K562 (cell line): ENCODE data around the gene ZNF689. TPM values are rescaled to one million over a fixed set of nuclear protein-coding genes. Genes with fewer than 3 reads are reported as not detected.

Experiments
- ARID2 ChIP-seq: fragments of 450-650 bp; IDR thresholded peaks from 2 replicates; pipeline ENCODE4 v1.6.1; 2017; ENCODE audit warnings: antibody characterized with exemption, mild to moderate bottlenecking
- CEBPG ChIP-seq, 3 experiments: fragments of 200-800 bp in 1 of 3; sonication (Bioruptor generic) in 1 of 3; sonication (generic) in 1 of 3; formaldehyde crosslinking in 1 of 3; IDR thresholded peaks in 2 of 3; conservative IDR thresholded peaks in 1 of 3; 2 replicates each; pipeline versions ENCODE4 v1.6.1 to v1.8.0; 2016 to 2022; ENCODE audit warnings: missing compliant biosample characterization in 2 of 3, missing genetic modification characterization in 2 of 3, mild to moderate bottlenecking in 1 of 3, missing genetic modification reagents in 1 of 3
- FOS ChIP-seq: IDR thresholded peaks from 3 replicates; pipeline ENCODE4 v1.6.1; 2011; ENCODE audit not compliant: insufficient read length; ENCODE audit errors: extremely low read depth
- GABPB1 ChIP-seq: sonication (generic); formaldehyde crosslinking; IDR thresholded peaks from 2 replicates; pipeline ENCODE4 v1.8.0; 2022; ENCODE audit warnings: mild to moderate bottlenecking, missing genetic modification reagents
- NCOA1 ChIP-seq: fragments of 450-650 bp; IDR thresholded peaks from 2 replicates; pipeline ENCODE4 v1.6.1; 2016; ENCODE audit warnings: low read depth
- SP2 ChIP-seq: IDR thresholded peaks from 2 replicates; pipeline ENCODE4 v1.6.1; 2011; ENCODE audit warnings: mild to moderate bottlenecking, low read depth, low read length, moderate library complexity; ENCODE audit not compliant: poor library complexity, severe bottlenecking; ENCODE audit errors: extremely low read depth
- STAG1 ChIP-seq: sonication (generic); formaldehyde crosslinking; IDR thresholded peaks from 2 replicates; pipeline ENCODE4 v1.5.0; 2020; ENCODE audit warnings: missing genetic modification reagents, borderline replicate concordance
- TAF1 ChIP-seq: IDR thresholded peaks from 2 replicates; pipeline ENCODE4 v1.6.1; 2011; ENCODE audit warnings: mild to moderate bottlenecking, low read length, moderate library complexity; ENCODE audit not compliant: insufficient read depth, control insufficient read depth, severe bottlenecking; ENCODE audit errors: extremely low read depth
- ZBTB7A ChIP-seq: IDR thresholded peaks from 2 replicates; pipeline ENCODE4 v1.6.1; 2011; ENCODE audit warnings: low read depth, mild to moderate bottlenecking, low read length, moderate library complexity, borderline replicate concordance; ENCODE audit not compliant: control insufficient read depth
- polyA plus RNA-seq, 8 experiments: library from polyadenylated mRNA; depleted of rRNA in 4 of 8; stranded (reverse) in 5 of 8; unstranded in 3 of 8; fragments of >200 nt; fragmentation: Nextera tagmentation in 2 of 8; fragmentation: Illumina TruSeq in 1 of 8; extraction: Ambion mirVana in 2 of 8; extraction: Trizol in 1 of 8; gene quantifications; 2 replicates each; pipeline versions ENCODE4 v1.2.1 to v1.2.3, GENCODE V29; 2011 to 2014; ENCODE audit warnings: inconsistent platforms in 1 of 8, missing spikeins in 1 of 8
- total RNA-seq, 7 experiments: library from RNA; depleted of rRNA in 6 of 7; stranded (reverse); fragments of >200 nt in 6 of 7; fragmentation: Illumina TruSeq in 2 of 7; extraction: Trizol in 2 of 7; gene quantifications; 2 replicates each; pipeline versions ENCODE4 v1.2.1 to v1.2.3, GENCODE V29; 2011 to 2021; ENCODE audit warnings: low replicate concordance in 1 of 7
- TF ChIP-seq, protein P1 (sequence below): fragments of 200-600 bp; sonication (generic); IDR thresholded peaks from one replicate; pipeline ENCODE4 v1.6.1; 2012; ENCODE audit warnings: mild to moderate bottlenecking, low read depth, low read length, inconsistent platforms
- TF ChIP-seq, protein P2 (sequence below): fragments of 250-450 bp; sonication (Bioruptor Pico); IDR thresholded peaks from 2 replicates; pipeline ENCODE4 v1.5.0; 2020; ENCODE audit warnings: mild to moderate bottlenecking, borderline replicate concordance

The ZNF689 gene
- total and polyA plus RNA-seq, 9 of the 15 experiments (the other 6 are each of a cell fraction or from before 2014, with no cell fraction given), result 5.4 to 15.4 (median 10.8) TPM

DNA sequence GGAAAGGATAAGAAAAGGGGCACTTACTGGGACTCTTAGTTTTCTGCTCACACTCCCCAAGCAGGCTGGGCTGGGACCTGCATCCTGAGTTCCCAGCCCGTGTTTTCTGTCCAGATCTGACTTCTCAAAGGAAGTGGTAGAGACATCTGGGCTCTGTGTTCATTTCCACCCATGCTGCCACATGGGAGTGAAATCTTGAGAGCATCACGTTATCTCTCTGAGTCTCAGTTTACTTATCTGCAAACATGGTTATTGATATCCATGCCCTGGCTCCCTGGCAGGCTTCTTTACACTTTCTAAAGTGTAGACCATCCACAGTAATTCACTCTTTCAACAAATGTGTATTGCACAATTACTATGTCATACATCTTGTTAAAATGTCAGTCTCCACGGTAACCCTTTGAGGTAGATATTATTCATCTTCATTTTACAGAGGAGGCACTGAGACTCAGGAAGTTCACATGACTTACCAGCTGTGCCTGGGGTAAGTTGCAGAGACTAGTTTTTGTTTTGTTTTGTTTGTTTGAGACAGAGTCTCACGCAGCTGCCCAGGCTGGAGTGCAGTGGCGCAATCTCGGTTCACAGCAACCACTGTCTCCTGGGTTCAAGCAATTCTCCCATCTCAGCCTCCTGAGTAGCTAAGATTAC lies 42.1 kb downstream of the ZNF689 start (continued):
- TF ChIP-seq, protein P1, sequence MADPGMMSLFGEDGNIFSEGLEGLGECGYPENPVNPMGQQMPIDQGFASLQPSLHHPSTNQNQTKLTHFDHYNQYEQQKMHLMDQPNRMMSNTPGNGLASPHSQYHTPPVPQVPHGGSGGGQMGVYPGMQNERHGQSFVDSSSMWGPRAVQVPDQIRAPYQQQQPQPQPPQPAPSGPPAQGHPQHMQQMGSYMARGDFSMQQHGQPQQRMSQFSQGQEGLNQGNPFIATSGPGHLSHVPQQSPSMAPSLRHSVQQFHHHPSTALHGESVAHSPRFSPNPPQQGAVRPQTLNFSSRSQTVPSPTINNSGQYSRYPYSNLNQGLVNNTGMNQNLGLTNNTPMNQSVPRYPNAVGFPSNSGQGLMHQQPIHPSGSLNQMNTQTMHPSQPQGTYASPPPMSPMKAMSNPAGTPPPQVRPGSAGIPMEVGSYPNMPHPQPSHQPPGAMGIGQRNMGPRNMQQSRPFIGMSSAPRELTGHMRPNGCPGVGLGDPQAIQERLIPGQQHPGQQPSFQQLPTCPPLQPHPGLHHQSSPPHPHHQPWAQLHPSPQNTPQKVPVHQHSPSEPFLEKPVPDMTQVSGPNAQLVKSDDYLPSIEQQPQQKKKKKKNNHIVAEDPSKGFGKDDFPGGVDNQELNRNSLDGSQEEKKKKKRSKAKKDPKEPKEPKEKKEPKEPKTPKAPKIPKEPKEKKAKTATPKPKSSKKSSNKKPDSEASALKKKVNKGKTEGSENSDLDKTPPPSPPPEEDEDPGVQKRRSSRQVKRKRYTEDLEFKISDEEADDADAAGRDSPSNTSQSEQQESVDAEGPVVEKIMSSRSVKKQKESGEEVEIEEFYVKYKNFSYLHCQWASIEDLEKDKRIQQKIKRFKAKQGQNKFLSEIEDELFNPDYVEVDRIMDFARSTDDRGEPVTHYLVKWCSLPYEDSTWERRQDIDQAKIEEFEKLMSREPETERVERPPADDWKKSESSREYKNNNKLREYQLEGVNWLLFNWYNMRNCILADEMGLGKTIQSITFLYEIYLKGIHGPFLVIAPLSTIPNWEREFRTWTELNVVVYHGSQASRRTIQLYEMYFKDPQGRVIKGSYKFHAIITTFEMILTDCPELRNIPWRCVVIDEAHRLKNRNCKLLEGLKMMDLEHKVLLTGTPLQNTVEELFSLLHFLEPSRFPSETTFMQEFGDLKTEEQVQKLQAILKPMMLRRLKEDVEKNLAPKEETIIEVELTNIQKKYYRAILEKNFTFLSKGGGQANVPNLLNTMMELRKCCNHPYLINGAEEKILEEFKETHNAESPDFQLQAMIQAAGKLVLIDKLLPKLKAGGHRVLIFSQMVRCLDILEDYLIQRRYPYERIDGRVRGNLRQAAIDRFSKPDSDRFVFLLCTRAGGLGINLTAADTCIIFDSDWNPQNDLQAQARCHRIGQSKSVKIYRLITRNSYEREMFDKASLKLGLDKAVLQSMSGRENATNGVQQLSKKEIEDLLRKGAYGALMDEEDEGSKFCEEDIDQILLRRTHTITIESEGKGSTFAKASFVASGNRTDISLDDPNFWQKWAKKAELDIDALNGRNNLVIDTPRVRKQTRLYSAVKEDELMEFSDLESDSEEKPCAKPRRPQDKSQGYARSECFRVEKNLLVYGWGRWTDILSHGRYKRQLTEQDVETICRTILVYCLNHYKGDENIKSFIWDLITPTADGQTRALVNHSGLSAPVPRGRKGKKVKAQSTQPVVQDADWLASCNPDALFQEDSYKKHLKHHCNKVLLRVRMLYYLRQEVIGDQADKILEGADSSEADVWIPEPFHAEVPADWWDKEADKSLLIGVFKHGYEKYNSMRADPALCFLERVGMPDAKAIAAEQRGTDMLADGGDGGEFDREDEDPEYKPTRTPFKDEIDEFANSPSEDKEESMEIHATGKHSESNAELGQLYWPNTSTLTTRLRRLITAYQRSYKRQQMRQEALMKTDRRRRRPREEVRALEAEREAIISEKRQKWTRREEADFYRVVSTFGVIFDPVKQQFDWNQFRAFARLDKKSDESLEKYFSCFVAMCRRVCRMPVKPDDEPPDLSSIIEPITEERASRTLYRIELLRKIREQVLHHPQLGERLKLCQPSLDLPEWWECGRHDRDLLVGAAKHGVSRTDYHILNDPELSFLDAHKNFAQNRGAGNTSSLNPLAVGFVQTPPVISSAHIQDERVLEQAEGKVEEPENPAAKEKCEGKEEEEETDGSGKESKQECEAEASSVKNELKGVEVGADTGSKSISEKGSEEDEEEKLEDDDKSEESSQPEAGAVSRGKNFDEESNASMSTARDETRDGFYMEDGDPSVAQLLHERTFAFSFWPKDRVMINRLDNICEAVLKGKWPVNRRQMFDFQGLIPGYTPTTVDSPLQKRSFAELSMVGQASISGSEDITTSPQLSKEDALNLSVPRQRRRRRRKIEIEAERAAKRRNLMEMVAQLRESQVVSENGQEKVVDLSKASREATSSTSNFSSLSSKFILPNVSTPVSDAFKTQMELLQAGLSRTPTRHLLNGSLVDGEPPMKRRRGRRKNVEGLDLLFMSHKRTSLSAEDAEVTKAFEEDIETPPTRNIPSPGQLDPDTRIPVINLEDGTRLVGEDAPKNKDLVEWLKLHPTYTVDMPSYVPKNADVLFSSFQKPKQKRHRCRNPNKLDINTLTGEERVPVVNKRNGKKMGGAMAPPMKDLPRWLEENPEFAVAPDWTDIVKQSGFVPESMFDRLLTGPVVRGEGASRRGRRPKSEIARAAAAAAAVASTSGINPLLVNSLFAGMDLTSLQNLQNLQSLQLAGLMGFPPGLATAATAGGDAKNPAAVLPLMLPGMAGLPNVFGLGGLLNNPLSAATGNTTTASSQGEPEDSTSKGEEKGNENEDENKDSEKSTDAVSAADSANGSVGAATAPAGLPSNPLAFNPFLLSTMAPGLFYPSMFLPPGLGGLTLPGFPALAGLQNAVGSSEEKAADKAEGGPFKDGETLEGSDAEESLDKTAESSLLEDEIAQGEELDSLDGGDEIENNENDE, result no peak
- TF ChIP-seq CEBPG (CRISPR knock-in tag; IDR thresholded peaks at IDR 0.05) (peak; percentile 67), CEBPG (tag; conservative IDR thresholded peaks at IDR 0.05 in 1 of 2, IDR thresholded peaks at IDR 0.05 in 1 of 2) (peak; percentile 94 to 96), NCOA1 (no peak), FOS (no peak), STAG1 (no peak), GABPB1 (0 out of 2 replicates have a peak, but pooled peaks have one; percentile 23), SP2 (no peak), TAF1 (no peak), ZBTB7A (no peak), ARID2 (no peak)
- TF ChIP-seq, protein P2, sequence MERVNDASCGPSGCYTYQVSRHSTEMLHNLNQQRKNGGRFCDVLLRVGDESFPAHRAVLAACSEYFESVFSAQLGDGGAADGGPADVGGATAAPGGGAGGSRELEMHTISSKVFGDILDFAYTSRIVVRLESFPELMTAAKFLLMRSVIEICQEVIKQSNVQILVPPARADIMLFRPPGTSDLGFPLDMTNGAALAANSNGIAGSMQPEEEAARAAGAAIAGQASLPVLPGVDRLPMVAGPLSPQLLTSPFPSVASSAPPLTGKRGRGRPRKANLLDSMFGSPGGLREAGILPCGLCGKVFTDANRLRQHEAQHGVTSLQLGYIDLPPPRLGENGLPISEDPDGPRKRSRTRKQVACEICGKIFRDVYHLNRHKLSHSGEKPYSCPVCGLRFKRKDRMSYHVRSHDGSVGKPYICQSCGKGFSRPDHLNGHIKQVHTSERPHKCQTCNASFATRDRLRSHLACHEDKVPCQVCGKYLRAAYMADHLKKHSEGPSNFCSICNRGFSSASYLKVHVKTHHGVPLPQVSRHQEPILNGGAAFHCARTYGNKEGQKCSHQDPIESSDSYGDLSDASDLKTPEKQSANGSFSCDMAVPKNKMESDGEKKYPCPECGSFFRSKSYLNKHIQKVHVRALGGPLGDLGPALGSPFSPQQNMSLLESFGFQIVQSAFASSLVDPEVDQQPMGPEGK (CRISPR knock-in tag), result no peak
